Measurements from ENCODE around the gene CCNG1. TPM values are rescaled to one million over a fixed set of nuclear protein-coding genes. Genes with fewer than 3 reads are reported as not detected.

Gene CCNG1
- total and polyA plus RNA-seq, 7 donors, result 78.0 to 181 (median 143) TPM

GRCh38 chr5:163460562-163461171, 23.3 kb downstream of the CCNG1 start, which contains the start of gene HMMR:
TSS of gene HMMR (plus strand) at chr5:163460632. CDS start at chr5:163460693, 61 bp downstream.
- peak within 1 kb of the TSS; percentile 68 to 88 (median 78) for H3K4me3 ChIP-seq
- intact Hi-C loops (cut with DNase I), result loop anchor here (1.0 kb wide), 1 partner anchor 46 kb away; no protein-coding TSS in a partner anchor
- WGBS, 2 donors, result 0 to 1% methylated on average over 23 of the region's 23 CpGs

GRCh38 chr5:163463063-163463435, 25.7 kb downstream of the CCNG1 start:
- H3K4me1 ChIP-seq, result peaks cover 0 to 31% (median 19%) of the 10 kb centered on the region in 4 donors
- H3K9me3 ChIP-seq, result no peaks in the 10 kb centered on the region
- TF ChIP-seq POLR2AphosphoS5 (IDR thresholded peaks at IDR 0.05) (no peak), POLR2A (IDR thresholded peaks at IDR 0.05) (no peak), CTCF (IDR thresholded peaks at IDR 0.05) (no peak), EP300 (IDR thresholded peaks at IDR 0.05) (no peak)
- H3K4me3 ChIP-seq, result no peak overlapping the region
- DNase-seq, result no peak
- intact Hi-C loops (cut with DNase I), result no loop called here
- no peaks in the 10 kb centered on the region for H3K36me3 ChIP-seq
- no peak overlapping the region for H3K27ac ChIP-seq
- H3K27me3 ChIP-seq, result no peaks in the 10 kb centered on the region

More at GRCh38 chr5:163460562-163461171, 23.3 kb downstream of the CCNG1 start, which contains the start of gene HMMR:
- Histone ChIP-seq H3K27ac (peak within 1 kb of the TSS; percentile 95 to 97 (median 96)), H3K4me1 (peaks cover 0 to 33% (median 20%) of the 10 kb centered on the region in 4 donors), H3K9me3 (no peaks in the 10 kb centered on the region), H3K36me3 (peaks cover 0 to 10% (median 0%) of the 10 kb centered on the region in 4 donors), H3K27me3 (no peaks in the 10 kb centered on the region)
- no peak for DNase-seq
- TF ChIP-seq EP300 (IDR thresholded peaks at IDR 0.05) (no peak), POLR2A (IDR thresholded peaks at IDR 0.05) (no peak), CTCF (IDR thresholded peaks at IDR 0.05) (no peak), POLR2AphosphoS5 (IDR thresholded peaks at IDR 0.05) (no peak)

- TF ChIP-seq POLR2A (IDR thresholded peaks at IDR 0.05) (no peak), CTCF (IDR thresholded peaks at IDR 0.05) (no peak), EP300 (IDR thresholded peaks at IDR 0.05) (no peak), POLR2AphosphoS5 (IDR thresholded peaks at IDR 0.05) (no peak)
- H3K27ac ChIP-seq, result no peak overlapping the region
- no peak overlapping the region for H3K4me3 ChIP-seq
- H3K27me3 ChIP-seq, result no peaks in the 10 kb centered on the region
- H3K4me1 ChIP-seq, result no peaks in the 10 kb centered on the region
- intact Hi-C loops (cut with DNase I), result no loop called here
- H3K36me3 ChIP-seq, result no peaks in the 10 kb centered on the region
- DNase-seq, result no peak
- WGBS, 2 donors, result 89 to 94% methylated on average over 4 of the region's 4 CpGs
- no peaks in the 10 kb centered on the region for H3K9me3 ChIP-seq
Measured at GRCh38 chr5:163467682-163468081, 30.3 kb downstream of the CCNG1 start.

GRCh38 chr5:163473635-163474243, 36.3 kb downstream of the CCNG1 start:
- H3K27me3 ChIP-seq, result no peaks in the 10 kb centered on the region
- 93 to 94% methylated on average over 3 of the region's 3 CpGs for WGBS, 2 donors
- no peaks in the 10 kb centered on the region for H3K4me1 ChIP-seq
- no peaks in the 10 kb centered on the region for H3K36me3 ChIP-seq
- TF ChIP-seq CTCF (IDR thresholded peaks at IDR 0.05) (peak in 3 of 4 experiments; percentile 18 to 34 (median 19)), POLR2A (IDR thresholded peaks at IDR 0.05) (no peak)
- H3K9me3 ChIP-seq, result no peaks in the 10 kb centered on the region
- DNase-seq, result no peak
- H3K27ac ChIP-seq, result no peak overlapping the region
- no peak overlapping the region for H3K4me3 ChIP-seq
- intact Hi-C loops (cut with DNase I), result no loop called here

Data from sigmoid colon (tissue), 7 donors.